ENCODE data around the gene ELP2.
"Not testable (repeated sequence)": the region's sequence is repeated elsewhere in the genome, so short reads cannot be mapped to it uniquely, and the experiment has no call there.

The ELP2 gene

GRCh38 chr18:36167692-36168218 lies 38.1 kb downstream of the ELP2 start:
- Histone ChIP-seq H3K36me3 (ENCODE audit: insufficient read depth, low read length) (peaks cover 46% of the 10 kb centered on the region), H3K27ac (ENCODE audit: low read depth, low read length) (no peak overlapping the region), H3K4me1 (ENCODE audit: insufficient read depth, low read length) (no peaks in the 10 kb centered on the region)

DNA sequence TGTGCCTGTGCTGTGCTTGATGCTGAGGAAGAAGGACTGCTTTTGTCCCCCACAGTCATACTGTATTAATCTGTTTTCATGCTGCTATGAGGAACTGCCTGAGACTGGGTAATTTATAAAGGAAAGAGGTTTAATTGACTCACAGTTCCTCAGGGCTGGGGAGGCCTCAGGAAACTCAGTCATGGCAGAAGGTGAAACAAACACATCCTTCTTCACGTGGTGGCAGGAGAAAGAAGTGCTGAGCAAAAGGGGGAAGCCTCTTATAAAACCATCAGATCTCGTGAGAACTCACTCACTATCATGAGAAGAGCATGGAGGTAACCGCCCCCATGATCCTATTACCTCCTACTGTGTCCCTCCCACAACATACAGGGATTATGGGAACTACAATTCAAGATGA lies 38.6 kb downstream of the ELP2 start:
- not testable (repeated sequence) for H3K9me3 ChIP-seq (ENCODE audit: low read length); H3K9ac ChIP-seq (ENCODE audit: low read length); H3K27ac ChIP-seq (ENCODE audit: low read depth, low read length); H3K4me3 ChIP-seq (ENCODE audit: low read depth in 1 of 2, low read length in 2 of 2); H3K4me1 ChIP-seq (ENCODE audit: insufficient read depth, low read length); H3K27me3 ChIP-seq (ENCODE audit: control insufficient read depth in 1 of 2, insufficient read depth in 2 of 2, low read length in 2 of 2)
- peaks cover 44% of the 10 kb centered on the region for H3K36me3 ChIP-seq (ENCODE audit: insufficient read depth, low read length)

More at GRCh38 chr18:36167692-36168218, 38.1 kb downstream of the ELP2 start:
- no peak overlapping the region for H3K9ac ChIP-seq (ENCODE audit: low read length)
- H3K4me3 ChIP-seq (ENCODE audit: low read depth in 1 of 2, low read length in 2 of 2), result no peak overlapping the region
- no peaks in the 10 kb centered on the region for H3K9me3 ChIP-seq (ENCODE audit: low read length)
- no peaks in the 10 kb centered on the region for H3K27me3 ChIP-seq (ENCODE audit: control insufficient read depth in 1 of 2, insufficient read depth in 2 of 2, low read length in 2 of 2)

DNA sequence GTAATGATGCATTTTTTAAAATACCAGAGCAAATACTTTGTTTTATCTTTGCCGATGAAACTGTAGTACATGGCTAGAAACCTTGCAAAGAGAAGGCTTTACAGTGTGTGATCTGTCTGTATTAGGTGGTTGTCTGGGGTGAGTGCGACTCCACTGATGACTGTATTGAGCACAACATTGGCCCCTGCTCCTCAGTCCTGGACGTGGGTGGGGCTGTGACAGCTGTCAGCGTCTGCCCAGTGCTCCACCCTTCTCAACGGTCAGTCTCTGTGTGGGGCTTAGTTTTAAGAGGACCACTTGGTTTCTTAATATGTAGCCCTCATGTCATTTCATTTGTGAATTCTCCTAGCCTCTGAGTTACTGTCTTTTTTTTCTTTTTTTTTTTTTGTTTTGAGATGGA lies 40.2 kb downstream of the ELP2 start:
- peaks cover 52% of the 10 kb centered on the region for H3K36me3 ChIP-seq (ENCODE audit: insufficient read depth, low read length)
- no peak overlapping the region for H3K27ac ChIP-seq (ENCODE audit: low read depth, low read length)
- no peaks in the 10 kb centered on the region for H3K4me1 ChIP-seq (ENCODE audit: insufficient read depth, low read length)
- no peak overlapping the region for H3K9ac ChIP-seq (ENCODE audit: low read length)
- H3K27me3 ChIP-seq (ENCODE audit: control insufficient read depth in 1 of 2, insufficient read depth in 2 of 2, low read length in 2 of 2), result no peaks in the 10 kb centered on the region
- H3K9me3 ChIP-seq (ENCODE audit: low read length), result no peaks in the 10 kb centered on the region
- no peak overlapping the region for H3K4me3 ChIP-seq (ENCODE audit: low read depth in 1 of 2, low read length in 2 of 2)

DNA sequence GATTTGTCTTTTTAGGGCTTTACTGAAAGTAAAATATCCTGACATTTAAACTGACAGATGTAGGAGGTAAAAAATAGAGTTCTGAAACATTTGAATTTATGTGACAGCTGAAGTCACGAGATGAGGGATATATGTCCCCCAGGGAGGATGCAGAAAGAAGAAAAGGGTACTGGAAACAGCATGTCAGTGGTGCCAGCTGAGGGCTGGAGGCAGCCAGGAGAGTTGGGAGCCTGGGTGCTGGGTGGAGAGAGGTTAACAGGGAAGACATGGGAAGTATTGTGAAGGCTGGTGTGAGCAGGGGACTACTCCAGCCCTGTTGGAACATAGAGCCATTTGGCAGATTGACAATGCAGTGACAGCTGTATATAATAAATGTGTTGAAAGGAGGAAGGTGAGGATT lies 45.8 kb downstream of the ELP2 start:
- no peaks in the 10 kb centered on the region for H3K9me3 ChIP-seq (ENCODE audit: low read length)
- peaks cover 57% of the 10 kb centered on the region for H3K36me3 ChIP-seq (ENCODE audit: insufficient read depth, low read length)
- no peaks in the 10 kb centered on the region for H3K27me3 ChIP-seq (ENCODE audit: control insufficient read depth in 1 of 2, insufficient read depth in 2 of 2, low read length in 2 of 2)
- H3K4me3 ChIP-seq (ENCODE audit: low read depth in 1 of 2, low read length in 2 of 2), result no peak overlapping the region
- H3K9ac ChIP-seq (ENCODE audit: low read length), result no peak overlapping the region
- H3K4me1 ChIP-seq (ENCODE audit: insufficient read depth, low read length), result peaks cover 10% of the 10 kb centered on the region
- no peak overlapping the region for H3K27ac ChIP-seq (ENCODE audit: low read depth, low read length)

DNA sequence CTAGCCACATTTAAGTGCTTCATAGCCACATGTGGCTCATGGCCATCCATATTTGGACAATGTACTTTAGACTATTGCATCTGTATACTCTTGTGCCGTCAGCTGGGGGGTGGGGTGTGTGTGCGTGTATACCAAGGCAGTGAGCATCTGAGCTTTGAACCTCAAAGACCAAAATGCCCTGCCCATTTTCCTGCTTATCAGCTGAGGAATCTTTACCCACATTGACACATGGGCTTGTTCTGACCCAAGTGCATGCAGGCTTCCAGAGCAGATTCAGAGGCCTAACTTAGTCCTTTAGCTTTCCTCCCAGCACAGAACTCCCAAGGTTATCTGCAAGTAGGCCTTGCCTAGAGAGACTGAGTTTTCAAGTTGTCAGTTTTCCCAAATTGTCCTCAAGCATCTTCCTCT lies 46.5 kb downstream of the ELP2 start:
- H3K36me3 ChIP-seq (ENCODE audit: insufficient read depth, low read length), result peaks cover 50% of the 10 kb centered on the region
- peaks cover 12% of the 10 kb centered on the region for H3K4me1 ChIP-seq (ENCODE audit: insufficient read depth, low read length)
- H3K4me3 ChIP-seq (ENCODE audit: low read depth in 1 of 2, low read length in 2 of 2), result no peak overlapping the region
- H3K9ac ChIP-seq (ENCODE audit: low read length), result no peak overlapping the region
- no peak overlapping the region for H3K27ac ChIP-seq (ENCODE audit: low read depth, low read length)
- no peaks in the 10 kb centered on the region for H3K27me3 ChIP-seq (ENCODE audit: control insufficient read depth in 1 of 2, insufficient read depth in 2 of 2, low read length in 2 of 2)
- H3K9me3 ChIP-seq (ENCODE audit: low read length), result no peaks in the 10 kb centered on the region

- Histone ChIP-seq H3K9me3 (ENCODE audit: low read length) (no peaks in the 10 kb centered on the region), H3K4me1 (ENCODE audit: insufficient read depth, low read length) (peaks cover 12% of the 10 kb centered on the region), H3K4me3 (ENCODE audit: low read depth in 1 of 2, low read length in 2 of 2) (no peak overlapping the region), H3K27me3 (ENCODE audit: control insufficient read depth in 1 of 2, insufficient read depth in 2 of 2, low read length in 2 of 2) (no peaks in the 10 kb centered on the region), H3K36me3 (ENCODE audit: insufficient read depth, low read length) (peaks cover 45% of the 10 kb centered on the region), H3K27ac (ENCODE audit: low read depth, low read length) (no peak overlapping the region), H3K9ac (ENCODE audit: low read length) (no peak overlapping the region)
Measured at GRCh38 chr18:36176711-36177110, 47.0 kb downstream of the ELP2 start.

DNA sequence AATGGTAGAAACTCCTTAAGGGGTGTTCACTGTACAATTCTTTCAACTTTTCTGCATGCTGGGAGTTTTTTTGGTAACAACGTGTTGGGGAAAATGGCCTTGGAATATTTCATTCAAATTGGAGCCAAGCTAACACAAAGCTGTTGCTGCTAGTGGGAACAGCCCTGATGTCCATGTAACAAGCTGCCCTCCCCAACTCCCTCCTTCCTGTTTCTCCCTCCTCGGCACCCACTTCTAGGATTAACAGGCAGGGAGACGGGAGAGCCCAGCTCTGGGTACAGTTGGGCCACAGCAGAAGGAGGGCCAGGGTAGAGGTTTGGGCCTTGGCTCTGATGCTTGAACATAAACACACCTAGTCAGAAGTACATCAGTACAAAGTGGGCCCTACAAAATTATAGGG lies 48.2 kb downstream of the ELP2 start:
- H3K4me3 ChIP-seq (ENCODE audit: low read depth in 1 of 2, low read length in 2 of 2), result no peak overlapping the region
- H3K27ac ChIP-seq (ENCODE audit: low read depth, low read length), result no peak overlapping the region
- H3K9ac ChIP-seq (ENCODE audit: low read length), result no peak overlapping the region
- peaks cover 40% of the 10 kb centered on the region for H3K36me3 ChIP-seq (ENCODE audit: insufficient read depth, low read length)
- H3K27me3 ChIP-seq (ENCODE audit: control insufficient read depth in 1 of 2, insufficient read depth in 2 of 2, low read length in 2 of 2), result no peaks in the 10 kb centered on the region
- H3K9me3 ChIP-seq (ENCODE audit: low read length), result no peaks in the 10 kb centered on the region
- H3K4me1 ChIP-seq (ENCODE audit: insufficient read depth, low read length), result peaks cover 12% of the 10 kb centered on the region

DNA sequence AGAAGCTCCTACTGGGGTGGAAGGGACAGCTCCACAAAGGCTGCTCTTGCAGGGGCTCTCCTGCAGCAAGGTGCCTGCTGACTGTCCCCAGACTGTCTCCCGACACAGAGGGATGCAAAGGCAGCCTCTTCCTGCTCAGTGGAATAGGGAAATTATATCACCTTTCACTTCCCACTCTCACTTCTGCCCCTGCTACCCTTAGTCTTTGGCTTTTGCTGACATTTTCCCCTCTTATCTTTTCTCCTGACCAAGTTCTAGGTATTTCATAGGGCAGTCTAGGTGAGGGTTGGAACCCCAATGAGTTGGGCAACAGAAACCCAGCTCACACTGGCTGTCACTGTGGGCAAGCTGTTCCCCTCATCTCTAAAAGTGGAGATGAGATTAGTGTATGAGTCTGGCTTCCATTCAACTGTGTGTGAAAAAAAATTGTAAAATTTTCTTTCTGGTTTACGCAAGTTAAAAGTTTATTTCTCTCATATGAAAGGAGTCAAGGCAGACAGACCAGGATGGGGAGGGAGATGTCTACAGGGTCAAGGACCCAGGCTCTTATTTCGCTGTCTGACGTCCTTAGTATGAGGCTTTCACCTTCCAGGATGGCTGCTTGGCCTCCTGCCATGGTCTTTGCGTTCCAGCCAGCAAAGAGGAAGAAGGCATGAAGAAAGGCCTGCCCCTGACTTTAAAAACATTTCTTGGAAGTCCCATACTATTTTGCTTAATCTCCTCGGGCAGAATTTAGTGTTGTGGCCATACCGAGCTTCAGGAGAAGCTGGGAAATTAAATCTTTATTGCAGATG lies 50.1 kb downstream of the ELP2 start:
- Histone ChIP-seq H3K27me3 (ENCODE audit: control insufficient read depth in 1 of 2, insufficient read depth in 2 of 2, low read length in 2 of 2) (no peaks in the 10 kb centered on the region), H3K4me3 (ENCODE audit: low read depth in 1 of 2, low read length in 2 of 2) (peak overlapping the region in 1 of 2 donors; percentile 19), H3K9ac (ENCODE audit: low read length) (no peak overlapping the region), H3K9me3 (ENCODE audit: low read length) (no peaks in the 10 kb centered on the region), H3K4me1 (ENCODE audit: insufficient read depth, low read length) (peaks cover 12% of the 10 kb centered on the region), H3K27ac (ENCODE audit: low read depth, low read length) (peak overlapping the region; percentile 28), H3K36me3 (ENCODE audit: insufficient read depth, low read length) (peaks cover 27% of the 10 kb centered on the region)

GRCh38 chr18:36181441-36181840 lies 51.7 kb downstream of the ELP2 start:
- H3K27me3 ChIP-seq (ENCODE audit: control insufficient read depth in 1 of 2, insufficient read depth in 2 of 2, low read length in 2 of 2), result no peaks in the 10 kb centered on the region
- no peak overlapping the region for H3K9ac ChIP-seq (ENCODE audit: low read length)
- H3K27ac ChIP-seq (ENCODE audit: low read depth, low read length), result no peak overlapping the region
- peaks cover 11% of the 10 kb centered on the region for H3K36me3 ChIP-seq (ENCODE audit: insufficient read depth, low read length)
- H3K9me3 ChIP-seq (ENCODE audit: low read length), result no peaks in the 10 kb centered on the region
- H3K4me1 ChIP-seq (ENCODE audit: insufficient read depth, low read length), result peaks cover 12% of the 10 kb centered on the region
- no peak overlapping the region for H3K4me3 ChIP-seq (ENCODE audit: low read depth in 1 of 2, low read length in 2 of 2)

DNA sequence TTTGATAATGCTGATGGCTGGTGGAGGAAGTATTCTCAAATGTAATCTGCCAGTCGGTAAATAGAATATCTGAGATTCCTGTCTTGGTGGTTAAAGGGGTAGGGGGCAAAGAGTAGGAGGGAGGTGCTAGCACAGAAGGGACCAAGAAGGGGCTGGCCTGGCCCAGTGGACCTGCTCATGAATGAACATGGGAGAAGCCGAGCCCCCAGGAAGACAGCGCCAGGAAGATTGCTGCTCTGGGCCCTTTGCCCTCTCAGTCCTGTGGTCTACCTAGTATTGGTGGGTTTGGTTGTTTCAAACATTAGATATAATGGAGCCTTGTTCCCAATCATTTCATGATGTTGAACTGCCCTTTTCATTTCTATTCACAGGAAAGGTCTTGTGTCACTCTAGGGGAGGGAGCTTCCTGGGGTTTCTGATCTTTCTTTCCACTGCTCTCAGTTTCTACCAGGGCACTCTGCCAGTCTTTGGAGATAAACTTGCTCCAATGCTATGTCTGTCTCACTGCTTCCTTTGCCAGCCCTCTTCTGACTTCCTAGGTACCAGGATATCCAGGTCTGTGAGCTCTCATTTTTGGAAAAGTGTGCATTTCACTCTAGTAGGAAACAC lies 52.3 kb downstream of the ELP2 start:
- no peak overlapping the region for H3K4me3 ChIP-seq (ENCODE audit: low read depth in 1 of 2, low read length in 2 of 2)
- no peak overlapping the region for H3K27ac ChIP-seq (ENCODE audit: low read depth, low read length)

DNA sequence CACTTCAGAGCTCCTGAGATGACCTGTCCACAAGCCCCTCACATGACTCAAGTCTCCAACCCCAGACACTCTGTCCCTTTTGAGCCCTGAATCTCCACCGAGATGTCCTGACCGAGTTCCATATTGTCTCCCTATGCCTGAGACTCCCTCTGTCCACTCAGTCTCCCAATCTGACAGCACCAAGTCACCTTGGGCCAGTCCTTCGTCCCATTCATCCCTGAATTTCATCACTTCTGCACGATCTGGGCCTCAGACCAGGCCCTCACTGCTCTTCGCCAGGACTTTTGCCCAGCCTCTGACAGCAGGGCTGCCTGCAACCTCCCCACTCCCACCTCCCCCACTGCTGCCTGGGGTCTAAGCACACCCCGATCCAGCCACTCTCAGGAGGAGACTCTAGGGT lies 53.3 kb downstream of the ELP2 start:
- no peaks in the 10 kb centered on the region for H3K36me3 ChIP-seq (ENCODE audit: insufficient read depth, low read length)
- no peak overlapping the region for H3K27ac ChIP-seq (ENCODE audit: low read depth, low read length)
- no peaks in the 10 kb centered on the region for H3K27me3 ChIP-seq (ENCODE audit: control insufficient read depth in 1 of 2, insufficient read depth in 2 of 2, low read length in 2 of 2)
- no peaks in the 10 kb centered on the region for H3K9me3 ChIP-seq (ENCODE audit: low read length)
- peaks cover 13% of the 10 kb centered on the region for H3K4me1 ChIP-seq (ENCODE audit: insufficient read depth, low read length)
- no peak overlapping the region for H3K4me3 ChIP-seq (ENCODE audit: low read depth in 1 of 2, low read length in 2 of 2)
- H3K9ac ChIP-seq (ENCODE audit: low read length), result no peak overlapping the region

More for the DNA sequence above, 52.3 kb downstream of the ELP2 start:
- Histone ChIP-seq H3K4me1 (ENCODE audit: insufficient read depth, low read length) (peaks cover 12% of the 10 kb centered on the region), H3K9me3 (ENCODE audit: low read length) (no peaks in the 10 kb centered on the region), H3K9ac (ENCODE audit: low read length) (no peak overlapping the region), H3K36me3 (ENCODE audit: insufficient read depth, low read length) (peaks cover 6% of the 10 kb centered on the region), H3K27me3 (ENCODE audit: control insufficient read depth in 1 of 2, insufficient read depth in 2 of 2, low read length in 2 of 2) (no peaks in the 10 kb centered on the region)
